Muscle layer of colon (tissue), 2 donors: ENCODE results near the gene POC1B.

ENCODE experiments used
- H3K27ac ChIP-seq: one replicate; pipeline ENCODE4 v1.7.0; 2013; ENCODE audit warnings: low read depth, mild to moderate bottlenecking, low read length, moderate library complexity
- H3K27me3 ChIP-seq, 2 donors: one replicate each; pipeline ENCODE4 v1.7.0; 2013; ENCODE audit warnings: low read length in 2 of 2, mild to moderate bottlenecking in 2 of 2; ENCODE audit not compliant: insufficient read depth in 2 of 2, control insufficient read depth in 1 of 2
- H3K36me3 ChIP-seq: one replicate; pipeline ENCODE4 v1.7.0; 2013; ENCODE audit warnings: mild to moderate bottlenecking, low read length; ENCODE audit not compliant: insufficient read depth
- H3K4me1 ChIP-seq: one replicate; pipeline ENCODE4 v1.7.0; 2013; ENCODE audit warnings: mild to moderate bottlenecking, low read length; ENCODE audit not compliant: insufficient read depth
- H3K4me3 ChIP-seq, 2 donors: one replicate each; pipeline ENCODE4 v1.7.0; 2013; ENCODE audit warnings: low read length in 2 of 2, low read depth in 1 of 2, mild to moderate bottlenecking in 1 of 2, moderate library complexity in 1 of 2
- H3K9ac ChIP-seq: one replicate; pipeline ENCODE4 v1.7.0; 2013; ENCODE audit warnings: low read length
- H3K9me3 ChIP-seq: one replicate; pipeline ENCODE4 v1.7.0; 2013; ENCODE audit warnings: mild to moderate bottlenecking, low read length
- donor health status: abdominal sarcoma.
- donor health status: Adenocarcinoma of cecum.

Gene POC1B

GRCh38 chr12:89453121-89453978, 72.5 kb downstream of the POC1B start:
- Histone ChIP-seq H3K9ac (peak overlapping the region; percentile 50), H3K27ac (peak overlapping the region; percentile 85), H3K4me1 (peaks cover 47% of the 10 kb centered on the region), H3K4me3 (peak overlapping the region in 1 of 2 donors; percentile 38), H3K27me3 (no peaks in the 10 kb centered on the region), H3K9me3 (no peaks in the 10 kb centered on the region), H3K36me3 (no peaks in the 10 kb centered on the region)

GRCh38 chr12:89451841-89452251, 74.0 kb downstream of the POC1B start:
- Histone ChIP-seq H3K27ac (peak overlapping the region; percentile 68), H3K9me3 (no peaks in the 10 kb centered on the region), H3K9ac (no peak overlapping the region), H3K4me3 (peak overlapping the region in 1 of 2 donors; percentile 42), H3K27me3 (no peaks in the 10 kb centered on the region), H3K36me3 (no peaks in the 10 kb centered on the region), H3K4me1 (peaks cover 50% of the 10 kb centered on the region)

- no peaks in the 10 kb centered on the region for H3K36me3 ChIP-seq
- no peak overlapping the region for H3K9ac ChIP-seq
- H3K4me3 ChIP-seq: peak overlapping the region in 1 of 2 donors; percentile 8
- H3K9me3 ChIP-seq: no peaks in the 10 kb centered on the region
- H3K4me1 ChIP-seq: peaks cover 50% of the 10 kb centered on the region
- H3K27ac ChIP-seq: peak overlapping the region; percentile 68
- H3K27me3 ChIP-seq: no peaks in the 10 kb centered on the region
These were observed 74.9 kb downstream of the POC1B start for GRCh38 chr12:89450907-89451306.

- Histone ChIP-seq H3K27me3 (no peaks in the 10 kb centered on the region), H3K4me1 (peaks cover 41% of the 10 kb centered on the region), H3K9ac (no peak overlapping the region), H3K4me3 (no peak overlapping the region), H3K36me3 (no peaks in the 10 kb centered on the region), H3K27ac (no peak overlapping the region), H3K9me3 (no peaks in the 10 kb centered on the region)
These were observed 76.9 kb downstream of the POC1B start for GRCh38 chr12:89448951-89449371.

- Histone ChIP-seq H3K4me3 (no peak overlapping the region), H3K4me1 (peaks cover 38% of the 10 kb centered on the region), H3K9ac (no peak overlapping the region), H3K27ac (no peak overlapping the region), H3K9me3 (no peaks in the 10 kb centered on the region), H3K27me3 (no peaks in the 10 kb centered on the region), H3K36me3 (no peaks in the 10 kb centered on the region)
These were observed 77.3 kb downstream of the POC1B start for GRCh38 chr12:89448526-89448925.

GRCh38 chr12:89439941-89440340, 85.9 kb downstream of the POC1B start:
- no peak overlapping the region for H3K27ac ChIP-seq
- H3K9ac ChIP-seq: no peak overlapping the region
- H3K27me3 ChIP-seq: no peaks in the 10 kb centered on the region
- no peaks in the 10 kb centered on the region for H3K36me3 ChIP-seq
- no peaks in the 10 kb centered on the region for H3K4me1 ChIP-seq
- no peak overlapping the region for H3K4me3 ChIP-seq
- no peaks in the 10 kb centered on the region for H3K9me3 ChIP-seq

- Histone ChIP-seq H3K4me3 (no peak overlapping the region), H3K9ac (no peak overlapping the region), H3K9me3 (no peaks in the 10 kb centered on the region), H3K4me1 (no peaks in the 10 kb centered on the region), H3K27me3 (no peaks in the 10 kb centered on the region), H3K36me3 (no peaks in the 10 kb centered on the region), H3K27ac (no peak overlapping the region)
These were observed 88.6 kb downstream of the POC1B start for GRCh38 chr12:89437231-89437630.

GRCh38 chr12:89436062-89436461, 89.8 kb downstream of the POC1B start:
- H3K36me3 ChIP-seq: no peaks in the 10 kb centered on the region
- no peaks in the 10 kb centered on the region for H3K4me1 ChIP-seq
- no peaks in the 10 kb centered on the region for H3K27me3 ChIP-seq
- H3K9me3 ChIP-seq: no peaks in the 10 kb centered on the region
- H3K4me3 ChIP-seq: no peak overlapping the region
- no peak overlapping the region for H3K9ac ChIP-seq
- H3K27ac ChIP-seq: no peak overlapping the region

- Histone ChIP-seq H3K9ac (no peak overlapping the region), H3K27ac (no peak overlapping the region), H3K4me3 (no peak overlapping the region), H3K4me1 (no peaks in the 10 kb centered on the region), H3K27me3 (no peaks in the 10 kb centered on the region), H3K9me3 (no peaks in the 10 kb centered on the region), H3K36me3 (no peaks in the 10 kb centered on the region)
These were observed 92.2 kb downstream of the POC1B start for GRCh38 chr12:89433634-89434033.

GRCh38 chr12:89432396-89432795, 93.5 kb downstream of the POC1B start:
- Histone ChIP-seq H3K36me3 (no peaks in the 10 kb centered on the region), H3K4me1 (no peaks in the 10 kb centered on the region), H3K9me3 (no peaks in the 10 kb centered on the region)

GRCh38 chr12:89429528-89429927, 96.3 kb downstream of the POC1B start:
- Histone ChIP-seq H3K9ac (no peak overlapping the region), H3K27ac (no peak overlapping the region), H3K36me3 (no peaks in the 10 kb centered on the region), H3K27me3 (no peaks in the 10 kb centered on the region), H3K9me3 (no peaks in the 10 kb centered on the region), H3K4me1 (no peaks in the 10 kb centered on the region), H3K4me3 (no peak overlapping the region)

More at GRCh38 chr12:89432396-89432795, 93.5 kb downstream of the POC1B start:
- H3K4me3 ChIP-seq: no peak overlapping the region
- H3K9ac ChIP-seq: no peak overlapping the region
- no peaks in the 10 kb centered on the region for H3K27me3 ChIP-seq
- H3K27ac ChIP-seq: no peak overlapping the region
